IPS-18c (cell line): ENCODE results near the gene ATXN7L1.
"Not testable (repeated sequence)": the region's sequence is repeated elsewhere in the genome, so short reads cannot be mapped to it uniquely, and the experiment has no call there.

Source experiments
- H3K4me3 ChIP-seq: 2 replicates; pipeline ENCODE4 v1.7.0; 2013; ENCODE audit warnings: low read depth, mild to moderate bottlenecking, low read length, moderate library complexity; ENCODE audit not compliant: insufficient read depth
- H3K9me3 ChIP-seq: one replicate; pipeline ENCODE4 v1.6.1; 2013; ENCODE audit warnings: mild to moderate bottlenecking, low read length, moderate library complexity; ENCODE audit not compliant: control insufficient read depth, insufficient read depth

Gene ATXN7L1

DNA sequence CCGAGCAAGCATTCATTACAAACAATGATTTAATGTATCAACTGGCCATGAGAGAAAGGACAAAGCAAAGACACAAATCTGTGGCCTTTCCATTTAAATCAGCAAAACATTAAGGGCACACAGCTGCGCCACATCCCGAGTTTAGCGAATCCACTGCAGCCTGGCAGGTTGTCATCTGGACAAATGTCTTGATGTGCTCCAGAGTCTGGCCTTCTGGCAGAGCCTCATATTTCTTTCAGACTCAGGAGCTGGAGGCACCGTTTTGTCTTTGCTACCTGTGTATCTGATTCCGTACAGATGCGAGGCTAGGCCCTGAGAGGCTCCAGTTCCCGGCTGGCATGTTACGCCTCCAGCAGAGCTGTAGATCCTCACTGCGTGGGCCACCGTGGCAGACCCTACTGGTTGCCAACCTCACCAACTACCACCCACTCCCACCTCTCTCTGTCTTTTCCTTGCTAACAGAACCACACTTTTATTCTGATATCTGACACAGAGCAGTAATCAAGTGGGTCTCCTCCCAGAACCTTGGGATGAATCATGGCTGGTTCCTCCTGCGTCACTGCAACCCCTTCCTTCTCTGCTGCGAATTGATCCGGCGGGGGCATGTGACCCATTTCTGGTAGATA lies 254.2 kb downstream of the ATXN7L1 start:
- H3K9me3 ChIP-seq = no peaks in the 10 kb centered on the region

DNA sequence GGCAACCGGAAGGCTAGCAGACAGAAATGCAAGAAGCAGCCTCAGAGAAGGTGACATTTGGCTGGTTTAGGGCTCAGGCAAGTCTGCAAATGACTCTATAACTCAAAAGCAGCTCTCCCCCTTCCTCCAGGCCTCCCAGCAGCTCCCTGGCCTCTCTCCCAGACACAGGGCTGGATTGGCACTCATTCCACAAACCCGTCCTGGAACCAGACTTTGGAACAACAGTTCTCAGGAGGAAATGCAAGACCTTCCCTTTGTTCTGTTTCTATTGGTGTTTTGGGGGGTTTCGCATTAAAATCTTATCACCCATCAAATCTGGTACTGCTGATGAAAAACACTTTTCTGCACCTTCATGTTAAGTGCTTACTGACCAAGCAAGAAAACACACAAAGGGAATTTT lies 254.8 kb downstream of the ATXN7L1 start:
- H3K4me3 ChIP-seq = no peak overlapping the region
- no peaks in the 10 kb centered on the region for H3K9me3 ChIP-seq

More for the DNA sequence above, 254.2 kb downstream of the ATXN7L1 start:
- no peak overlapping the region for H3K4me3 ChIP-seq

DNA sequence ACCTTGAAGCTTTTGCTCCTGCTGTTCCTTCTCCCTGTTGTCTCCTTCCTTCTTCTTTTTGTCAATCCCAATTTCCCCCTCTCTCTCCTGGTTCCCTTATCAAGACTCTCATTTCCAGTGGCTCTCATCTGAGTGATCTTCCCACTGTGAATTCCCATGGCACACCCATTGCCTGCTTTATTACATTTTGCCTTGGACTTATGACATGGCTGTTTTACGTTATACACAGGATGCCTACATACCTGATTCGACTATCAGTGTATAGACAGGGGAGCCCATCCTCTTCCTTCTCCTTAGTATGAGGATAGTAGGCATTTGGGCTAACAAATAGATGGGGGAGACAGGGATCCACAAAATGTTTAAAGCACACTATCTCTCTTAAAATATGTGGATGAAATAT lies 255.2 kb downstream of the ATXN7L1 start:
- H3K9me3 ChIP-seq = no peaks in the 10 kb centered on the region
- H3K4me3 ChIP-seq = no peak overlapping the region

DNA sequence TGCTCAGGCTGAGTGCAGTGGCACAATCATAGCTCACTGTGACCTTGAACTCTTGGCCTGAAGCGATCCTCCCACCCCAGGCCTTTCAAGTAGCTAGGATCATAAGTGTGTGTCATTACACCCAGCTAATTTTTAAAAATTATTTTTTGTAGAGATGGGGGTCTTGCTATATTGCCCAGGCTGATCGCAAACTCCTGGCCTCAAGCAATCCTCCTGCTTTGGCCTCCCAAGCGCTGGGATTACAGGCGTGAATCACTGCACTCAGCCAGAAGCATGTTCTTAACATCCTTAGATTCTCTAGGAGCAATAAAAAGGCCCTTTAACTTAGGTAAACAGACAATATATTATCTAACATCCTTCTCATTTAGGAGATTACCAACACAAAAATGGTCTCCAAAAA lies 256.8 kb downstream of the ATXN7L1 start:
- Histone ChIP-seq H3K9me3 (no peaks in the 10 kb centered on the region), H3K4me3 (no peak overlapping the region)

DNA sequence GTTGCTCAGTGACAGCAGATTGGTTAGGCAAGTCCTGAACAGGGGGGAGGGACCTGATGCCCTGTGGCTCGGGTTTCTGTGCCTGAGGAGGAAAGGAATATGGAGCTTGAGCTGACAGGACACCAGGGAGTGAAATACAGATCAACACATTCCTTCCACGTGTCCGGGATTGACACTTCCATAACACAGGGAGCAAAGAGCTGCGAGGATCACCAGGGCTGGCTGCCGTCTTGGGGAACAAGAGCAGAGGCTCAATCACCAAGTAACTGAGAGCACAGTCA lies 258.4 kb downstream of the ATXN7L1 start:
- H3K9me3 ChIP-seq = no peaks in the 10 kb centered on the region
- no peak overlapping the region for H3K4me3 ChIP-seq

DNA sequence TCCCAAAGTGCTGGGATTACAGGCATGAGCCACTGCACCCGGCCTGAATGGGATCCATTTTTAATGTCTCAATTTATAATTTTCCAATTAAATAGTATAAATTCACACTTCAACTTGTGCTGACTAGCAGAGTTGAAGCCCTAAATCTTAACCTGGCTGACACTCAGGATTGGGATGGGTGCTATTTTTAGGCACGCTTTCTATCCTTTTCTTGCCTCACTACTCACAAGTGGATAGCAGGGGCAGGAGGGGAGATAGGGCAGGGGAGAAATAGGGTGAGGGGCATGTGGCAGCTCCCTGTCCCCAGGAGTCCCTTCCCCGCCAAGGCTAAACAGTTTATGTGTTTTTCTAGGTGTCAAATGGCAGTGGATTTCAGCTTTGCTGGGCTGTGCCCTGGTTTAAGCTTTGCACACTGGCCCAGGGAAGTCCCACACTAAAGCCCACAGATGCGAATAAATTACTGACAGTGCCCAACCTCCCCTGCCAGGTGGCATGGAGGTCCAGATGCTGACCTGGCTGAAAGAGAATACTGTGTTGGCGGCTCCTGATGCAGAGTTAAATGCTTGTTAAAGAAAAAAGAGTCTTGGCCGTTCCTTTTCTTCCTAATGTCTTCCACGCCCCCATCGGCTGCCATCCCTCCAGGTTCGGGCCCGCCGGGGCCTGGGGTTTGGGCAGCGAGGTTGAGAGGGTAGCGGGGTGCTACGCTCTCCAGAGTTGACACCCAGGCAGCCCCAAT lies 259.0 kb downstream of the ATXN7L1 start:
- H3K9me3 ChIP-seq = no peaks in the 10 kb centered on the region
- no peak overlapping the region for H3K4me3 ChIP-seq

DNA sequence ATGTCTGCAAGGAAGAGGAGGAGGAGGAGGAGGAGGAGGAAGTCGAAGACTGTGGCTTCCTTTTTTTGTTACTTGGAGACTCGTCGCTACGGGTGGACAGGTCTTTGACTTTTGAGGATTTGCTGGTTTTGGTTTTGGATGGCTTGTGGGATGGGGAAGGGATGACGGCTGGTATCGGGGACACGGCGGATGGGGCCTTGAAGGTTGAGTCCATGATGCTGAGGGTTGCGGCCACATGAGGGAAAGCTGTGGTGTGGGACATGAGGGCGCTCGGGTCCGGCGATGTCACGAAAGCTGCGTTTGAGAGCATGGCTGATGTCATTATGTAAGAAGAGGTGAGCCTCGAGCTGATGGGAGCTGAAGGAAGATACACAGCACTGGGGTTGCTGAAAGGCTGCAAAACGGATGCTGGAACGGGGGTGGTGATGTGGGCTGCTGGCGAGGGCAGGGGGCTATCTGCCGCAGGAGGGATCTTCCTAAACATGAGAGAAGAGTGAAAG lies 262.0 kb downstream of the ATXN7L1 start:
- H3K4me3 ChIP-seq = no peak overlapping the region
- H3K9me3 ChIP-seq = no peaks in the 10 kb centered on the region

DNA sequence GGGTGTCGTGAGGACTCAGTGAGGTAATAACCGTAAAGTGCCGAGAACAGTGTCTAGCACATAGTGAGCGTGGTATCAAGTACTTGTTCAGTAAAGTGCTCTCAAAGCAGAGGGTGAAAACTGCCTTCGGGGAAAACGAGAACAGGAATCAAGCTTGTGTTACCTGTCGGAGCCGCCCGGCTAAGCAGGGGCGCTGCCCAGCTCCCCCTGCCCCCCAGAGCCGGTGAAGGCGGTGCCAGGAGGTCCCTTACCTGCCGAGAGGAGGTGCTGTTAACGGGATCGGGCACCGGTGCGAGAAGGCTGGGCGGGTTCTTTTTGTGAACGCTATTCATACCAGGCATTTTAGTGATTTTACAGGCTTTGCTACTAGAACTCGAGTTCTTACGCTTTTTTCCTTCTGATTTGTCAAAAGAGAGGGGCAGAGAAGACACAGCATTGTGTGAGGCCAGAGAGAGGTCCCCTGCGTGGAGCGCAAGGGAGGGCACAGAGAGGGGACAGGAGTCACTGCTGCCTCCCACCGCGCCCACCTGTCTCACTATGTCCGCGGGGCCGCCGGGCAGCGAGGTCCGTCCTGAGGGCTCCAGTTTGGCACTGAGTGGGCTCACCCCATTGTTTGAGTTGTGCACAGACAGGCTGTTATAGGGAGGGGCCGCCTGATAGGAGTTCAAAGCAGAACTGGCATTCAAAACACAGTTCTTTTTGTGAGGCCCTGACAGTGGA lies 262.6 kb downstream of the ATXN7L1 start:
- H3K4me3 ChIP-seq = no peak overlapping the region

DNA sequence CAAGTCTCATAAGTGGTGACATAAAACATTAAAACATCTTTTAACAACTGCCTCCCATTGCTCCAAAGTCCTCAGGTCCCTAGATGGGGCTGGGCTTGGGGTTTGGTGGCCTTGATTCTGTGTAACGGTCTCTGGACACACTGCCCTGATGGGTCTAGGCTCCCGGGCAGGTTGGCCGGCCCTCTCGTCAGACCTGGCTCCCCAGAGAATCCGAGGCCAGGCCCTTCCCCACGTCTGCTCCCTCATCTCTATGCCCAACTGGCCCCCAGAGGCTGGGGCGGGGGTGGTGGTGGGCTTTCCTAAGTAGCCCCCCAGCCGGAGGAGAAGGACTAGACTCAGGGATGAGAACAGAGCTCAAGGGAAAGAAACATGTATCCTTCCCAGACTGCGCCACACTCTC lies 263.6 kb downstream of the ATXN7L1 start:
- Histone ChIP-seq H3K4me3 (no peak overlapping the region), H3K9me3 (no peaks in the 10 kb centered on the region)

More for the DNA sequence above, 262.6 kb downstream of the ATXN7L1 start:
- no peaks in the 10 kb centered on the region for H3K9me3 ChIP-seq

DNA sequence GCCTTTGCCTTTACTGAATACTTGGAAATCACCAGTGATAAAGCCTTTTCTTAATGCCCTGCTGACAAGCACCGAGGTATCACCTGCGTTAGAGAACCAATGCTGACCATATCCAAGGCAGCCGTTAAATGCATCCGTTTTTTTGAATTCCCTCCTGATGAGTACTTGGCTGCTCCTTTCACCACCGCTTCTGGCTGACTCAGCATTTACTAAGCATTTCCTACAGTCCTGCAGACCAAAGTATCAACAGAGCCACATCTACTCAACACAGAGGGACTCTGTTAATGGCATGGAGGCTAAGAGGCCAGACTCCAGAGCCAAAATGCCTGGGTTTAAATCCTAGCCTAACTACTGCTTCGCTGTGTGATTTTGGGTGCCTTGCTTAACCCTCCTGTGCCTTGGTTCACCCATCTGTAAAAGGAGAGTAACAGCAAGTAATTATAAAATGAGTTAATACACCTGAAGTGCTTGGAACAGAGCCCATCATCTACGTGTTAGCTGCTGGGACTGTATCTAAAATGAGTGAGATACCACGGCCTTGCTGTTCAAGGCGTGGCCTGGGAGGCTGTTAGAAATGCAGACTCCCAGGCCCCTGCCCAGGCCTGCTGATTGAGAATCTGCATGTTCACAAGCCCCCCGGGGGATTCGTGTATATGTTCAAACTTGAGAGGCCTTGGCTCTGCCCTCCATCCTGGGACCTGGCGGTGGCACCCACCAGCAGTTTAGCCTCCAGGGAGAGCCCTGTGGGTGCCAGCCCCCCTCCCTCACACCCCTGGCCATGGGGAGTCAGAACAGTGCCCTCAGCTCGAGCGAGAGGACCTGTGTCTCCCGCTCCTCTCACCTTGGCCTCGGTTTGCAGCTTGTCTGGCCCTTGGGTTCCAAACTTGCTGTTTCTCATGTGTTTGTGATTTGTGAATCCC lies 264.3 kb downstream of the ATXN7L1 start:
- no peaks in the 10 kb centered on the region for H3K9me3 ChIP-seq
- H3K4me3 ChIP-seq = no peak overlapping the region

DNA sequence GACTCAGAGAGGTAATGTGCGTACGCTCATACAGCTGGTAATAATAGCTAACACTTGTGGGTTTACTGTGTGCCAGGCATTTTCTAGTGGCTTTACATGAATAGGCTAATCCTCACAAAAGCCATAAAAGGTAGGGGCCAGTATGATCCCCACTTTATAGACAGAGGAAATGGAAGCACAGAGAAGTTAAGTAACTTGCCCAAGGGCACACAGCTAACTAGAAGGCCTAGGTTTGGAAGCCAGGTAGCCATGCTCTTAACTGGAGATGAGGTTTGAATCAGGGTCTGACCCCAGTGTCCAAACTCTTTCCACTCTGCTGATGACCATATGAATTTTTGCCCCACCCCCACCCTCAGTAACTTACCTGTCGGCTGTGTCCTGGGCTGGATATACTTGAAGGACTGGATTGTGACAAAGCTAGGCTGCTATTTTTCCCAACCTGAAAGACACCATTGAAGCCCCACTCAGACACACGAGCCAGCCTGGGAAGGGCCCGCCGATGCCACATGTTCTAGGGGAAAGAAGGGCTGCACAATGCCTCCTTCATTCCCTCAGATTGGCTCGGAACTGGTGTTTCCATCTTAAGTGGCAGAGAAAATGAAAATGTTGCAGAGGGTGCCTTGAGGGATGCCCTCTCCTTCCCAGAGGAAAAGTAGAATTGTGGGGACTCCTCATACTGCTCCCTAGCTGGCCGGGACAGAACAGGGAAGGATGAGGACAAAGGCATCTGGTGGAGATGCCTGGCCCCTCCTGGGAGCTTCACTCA lies 266.1 kb downstream of the ATXN7L1 start:
- no peak overlapping the region for H3K4me3 ChIP-seq
- H3K9me3 ChIP-seq = no peaks in the 10 kb centered on the region

DNA sequence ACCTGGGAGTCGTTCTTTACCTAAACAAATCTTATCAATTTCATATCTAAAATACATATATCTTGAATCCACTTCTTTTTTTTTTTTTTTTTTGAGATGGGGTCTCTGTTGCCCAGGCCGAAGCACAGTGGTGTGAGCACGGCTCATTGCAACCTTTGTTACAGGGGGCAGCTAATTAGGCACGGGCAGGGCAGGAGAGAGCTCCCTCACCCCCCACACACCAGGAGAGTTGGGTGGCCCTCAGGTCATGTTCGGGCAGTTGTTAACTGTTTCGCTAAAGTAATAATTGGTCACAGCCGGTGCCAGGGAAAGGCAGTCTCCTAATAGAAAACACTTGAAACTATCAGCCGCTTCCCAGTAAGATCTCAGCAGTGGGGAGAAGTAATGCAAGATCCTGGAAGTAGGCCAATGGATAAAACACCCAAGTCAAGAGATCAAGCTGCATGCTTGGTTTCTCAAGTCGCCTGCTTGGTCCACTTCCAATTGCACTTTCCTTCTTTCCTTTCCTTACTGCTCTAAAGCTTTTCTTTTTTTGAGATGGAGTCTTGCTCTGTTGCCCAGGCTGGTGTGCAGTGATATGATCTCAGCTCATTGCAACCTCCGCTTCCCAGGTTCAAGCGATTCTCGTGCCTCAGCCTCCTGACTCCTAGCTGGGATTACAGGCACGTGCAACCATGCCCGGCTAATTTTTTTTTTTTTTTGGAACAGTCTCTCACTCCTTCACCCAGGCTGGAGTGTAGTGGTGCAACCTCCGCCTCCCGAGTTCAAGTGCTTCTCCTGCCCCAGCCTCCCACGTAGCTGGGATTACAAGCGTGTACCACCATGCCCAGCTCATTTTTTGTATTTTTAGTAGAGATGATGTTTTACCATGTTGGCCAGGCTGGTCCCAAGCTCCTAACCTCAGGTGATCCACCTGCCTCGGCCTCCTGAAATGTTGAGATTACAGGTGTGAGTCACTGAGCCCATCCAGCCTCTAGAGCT lies 273.8 kb downstream of the ATXN7L1 start:
- H3K4me3 ChIP-seq = no peak overlapping the region
- H3K9me3 ChIP-seq = no peaks in the 10 kb centered on the region

DNA sequence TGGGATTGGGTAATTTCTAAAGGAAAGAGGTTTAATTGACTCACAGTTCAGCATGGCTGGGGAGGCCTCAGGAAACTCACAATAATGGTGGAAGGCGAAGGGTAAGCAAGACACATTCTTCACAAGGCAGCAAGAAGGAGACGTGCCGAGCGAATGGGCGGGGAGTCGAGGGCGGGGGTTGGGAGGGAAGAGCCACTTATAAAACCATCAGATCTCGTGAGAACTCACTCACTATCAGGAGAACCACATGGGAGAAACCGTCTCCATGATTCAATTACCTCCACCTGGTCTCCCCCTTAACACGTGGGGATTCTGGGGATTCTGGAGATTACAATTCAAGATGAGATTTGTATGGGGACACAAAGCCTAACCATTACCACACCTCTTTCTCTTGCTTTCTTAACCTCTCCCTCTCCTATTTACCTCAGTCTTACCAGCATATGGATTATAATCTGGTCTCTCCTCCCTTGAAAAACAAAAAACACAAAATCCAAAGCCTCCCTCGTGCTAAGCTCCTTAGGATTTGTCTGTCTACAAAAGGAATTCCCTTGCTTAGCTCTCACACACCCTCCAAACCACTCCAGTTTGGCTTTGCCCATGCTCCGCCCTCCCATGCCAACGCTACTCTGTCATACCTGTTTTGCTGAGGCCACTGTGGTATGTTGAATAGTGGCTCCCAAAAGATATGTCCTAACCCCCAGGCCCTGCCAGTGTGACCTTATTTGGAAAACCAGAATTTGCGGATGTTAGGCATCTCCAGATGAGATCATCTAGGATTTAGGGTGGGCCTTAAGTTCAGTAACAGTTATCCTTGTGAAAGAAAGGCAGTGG lies 275.5 kb downstream of the ATXN7L1 start:
- Histone ChIP-seq H3K9me3 (no peaks in the 10 kb centered on the region), H3K4me3 (no peak overlapping the region)

DNA sequence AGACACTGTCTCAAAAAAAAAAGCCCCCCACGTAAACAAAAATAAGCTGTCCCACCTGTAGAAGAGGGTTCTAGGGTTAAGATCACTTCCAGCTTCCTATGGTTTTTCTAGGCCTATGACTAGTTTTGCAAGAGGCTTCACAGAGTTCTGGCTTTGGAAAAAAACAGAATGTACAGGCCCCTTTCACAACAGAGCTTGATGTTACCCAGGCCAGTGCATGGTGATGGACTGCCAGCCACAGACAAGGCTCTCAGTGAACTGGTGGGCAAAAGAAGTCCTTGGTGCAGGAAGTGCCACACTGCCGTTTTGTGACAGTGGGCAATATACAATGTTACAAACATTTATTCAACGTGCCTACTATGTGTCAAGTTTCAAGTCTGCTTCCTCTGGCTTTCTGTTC lies 276.8 kb downstream of the ATXN7L1 start:
- H3K9me3 ChIP-seq = no peaks in the 10 kb centered on the region
- H3K4me3 ChIP-seq = no peak overlapping the region

DNA sequence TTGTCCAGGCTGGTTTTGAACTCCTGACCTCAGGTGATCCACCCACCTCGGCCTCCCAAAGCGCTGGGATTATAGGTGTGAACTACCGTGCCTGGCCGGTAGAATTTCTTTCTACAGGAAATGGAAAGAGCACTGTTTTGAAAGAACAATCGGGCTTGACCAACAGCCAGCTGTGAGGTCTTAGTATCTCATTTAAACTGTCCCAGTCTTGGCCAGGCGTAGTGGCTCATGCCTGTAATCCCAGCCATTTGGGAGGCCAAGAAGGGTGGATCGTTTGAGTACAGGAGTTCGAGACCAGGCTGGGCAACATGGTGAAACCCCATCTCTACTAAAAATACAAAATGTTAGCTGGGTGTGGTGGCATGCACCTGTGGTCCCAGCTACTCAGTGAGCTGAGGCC lies 277.3 kb downstream of the ATXN7L1 start:
- not testable (repeated sequence) for H3K9me3 ChIP-seq, H3K4me3 ChIP-seq
